ENCODE measurements around the gene RFX5.
A peak's percentile ranks its signal among the peaks of the same experiment; 100 is the strongest.
"Not testable (repeated sequence)": the region's sequence is repeated elsewhere in the genome, so short reads cannot be mapped to it uniquely, and the experiment has no call there.

RFX5 gene

GRCh38 chr1:151346769-151347522 lies at the start of gene RFX5:
Gene RFX5 (minus strand): TSS chr1:151347252. CDS start chr1:151346320, 932 bp downstream.
- peak; percentile 96 for DNase-seq (ENCODE audit: low read depth)

- DNase-seq (ENCODE audit: low read depth): not testable (repeated sequence)
These were observed 49.2 kb upstream of the RFX5 start for GRCh38 chr1:151396265-151396664.

- no peak for DNase-seq (ENCODE audit: low read depth)
These were observed 46.5 kb upstream of the RFX5 start for GRCh38 chr1:151393583-151393982.

GRCh38 chr1:151391079-151391563 lies 44.1 kb upstream of the RFX5 start:
- DNase-seq (ENCODE audit: low read depth): no peak

GRCh38 chr1:151390221-151391078 lies 43.4 kb upstream of the RFX5 start:
- not testable (repeated sequence) for DNase-seq (ENCODE audit: low read depth)

- DNase-seq (ENCODE audit: low read depth): no peak
These were observed 39.0 kb upstream of the RFX5 start for GRCh38 chr1:151386002-151386401.

GRCh38 chr1:151384584-151384983 lies 37.5 kb upstream of the RFX5 start:
- DNase-seq (ENCODE audit: low read depth): no peak

- DNase-seq (ENCODE audit: low read depth): no peak
These were observed 30.3 kb upstream of the RFX5 start for GRCh38 chr1:151377150-151377884.

GRCh38 chr1:151373196-151373595 lies 26.1 kb upstream of the RFX5 start:
- no peak for DNase-seq (ENCODE audit: low read depth)

- DNase-seq (ENCODE audit: low read depth): peak; percentile 42
These were observed 25.2 kb upstream of the RFX5 start, which contains the start of gene SELENBP1 for GRCh38 chr1:151372058-151372934. Gene SELENBP1 (minus strand): TSS chr1:151372705. CDS start chr1:151372641, 64 bp downstream.

GRCh38 chr1:151371370-151372057 lies 24.5 kb upstream of the RFX5 start:
- DNase-seq (ENCODE audit: low read depth): peak; percentile 49

GRCh38 chr1:151370211-151370911 lies 23.3 kb upstream of the RFX5 start:
- peak; percentile 91 for DNase-seq (ENCODE audit: low read depth)

GRCh38 chr1:151369621-151370048 lies 22.6 kb upstream of the RFX5 start:
- no peak for DNase-seq (ENCODE audit: low read depth)

- no peak for DNase-seq (ENCODE audit: low read depth)
These were observed 22.2 kb upstream of the RFX5 start for GRCh38 chr1:151369302-151369610.

- DNase-seq (ENCODE audit: low read depth): no peak
These were observed 21.6 kb upstream of the RFX5 start for GRCh38 chr1:151368393-151369301.

- DNase-seq (ENCODE audit: low read depth): no peak
These were observed 20.8 kb upstream of the RFX5 start for GRCh38 chr1:151367658-151368392.

GRCh38 chr1:151364996-151365395 lies 17.9 kb upstream of the RFX5 start:
- no peak for DNase-seq (ENCODE audit: low read depth)

Measured in CMK (cell line).